GM18520 (cell line): ENCODE measurements around the gene REC8.
A peak's percentile ranks its signal among the peaks of the same experiment; 100 is the strongest.
"Not testable (repeated sequence)": the region's sequence is repeated elsewhere in the genome, so short reads cannot be mapped to it uniquely, and the experiment has no call there.

Experiments
- ATAC-seq: cut with Tn5 transposase; IDR thresholded peaks from one replicate; pipeline ENCODE4 v1.9.1; 2021; ENCODE audit not compliant: unreplicated experiment

The REC8 gene

GRCh38 chr14:24203249-24203886, 31.5 kb downstream of the REC8 start:
- ATAC-seq = not testable (repeated sequence)

- no peak for ATAC-seq
Measured at GRCh38 chr14:24204163-24205146, 32.6 kb downstream of the REC8 start.

GRCh38 chr14:24206260-24207103, 34.6 kb downstream of the REC8 start:
- ATAC-seq = no peak

- ATAC-seq = no peak
Measured at GRCh38 chr14:24207104-24207551, 35.2 kb downstream of the REC8 start.

- no peak for ATAC-seq
Measured at GRCh38 chr14:24207625-24208024, 35.7 kb downstream of the REC8 start.

GRCh38 chr14:24211311-24211710, 39.4 kb downstream of the REC8 start:
- ATAC-seq = no peak

GRCh38 chr14:24212924-24213865, 41.3 kb downstream of the REC8 start, which contains the start of gene CHMP4A:
Gene CHMP4A (minus strand): TSS chr14:24213488. CDS start chr14:24213439, 49 bp downstream.
- ATAC-seq = peak; percentile 66

GRCh38 chr14:24213866-24214662, 42.2 kb downstream of the REC8 start:
- ATAC-seq = no peak

GRCh38 chr14:24215495-24216344, 43.8 kb downstream of the REC8 start, which contains the start of gene MDP1:
Gene MDP1 (minus strand): TSS chr14:24216066. CDS start chr14:24215955, 111 bp downstream.
- ATAC-seq = peak; percentile 76

GRCh38 chr14:24216345-24216699, 44.4 kb downstream of the REC8 start:
- ATAC-seq = no peak

GRCh38 chr14:24216876-24217275, 45.0 kb downstream of the REC8 start:
- not testable (repeated sequence) for ATAC-seq

GRCh38 chr14:24219080-24219479, 47.2 kb downstream of the REC8 start:
- no peak for ATAC-seq

- no peak for ATAC-seq
Measured at GRCh38 chr14:24219521-24219920, 47.6 kb downstream of the REC8 start.

- ATAC-seq = not testable (repeated sequence)
Measured at GRCh38 chr14:24222987-24223386, 51.1 kb downstream of the REC8 start.

- no peak for ATAC-seq
Measured at GRCh38 chr14:24224618-24225071, 52.8 kb downstream of the REC8 start.

GRCh38 chr14:24226473-24226872, 54.6 kb downstream of the REC8 start:
- no peak for ATAC-seq

GRCh38 chr14:24228902-24229301, 57.0 kb downstream of the REC8 start:
- ATAC-seq = no peak
